Cerebellar cortex (tissue), 1 donor: Measurements from ENCODE around the gene TMCC1.
"Not testable (repeated sequence)": the region's sequence is repeated elsewhere in the genome, so short reads cannot be mapped to it uniquely, and the experiment has no call there.

Experiments used
- DNase-seq: peaks from one replicate; pipeline ENCODE4 v3.0.0-alpha.2; 2015; ENCODE audit warnings: low spot score

Gene TMCC1

DNA sequence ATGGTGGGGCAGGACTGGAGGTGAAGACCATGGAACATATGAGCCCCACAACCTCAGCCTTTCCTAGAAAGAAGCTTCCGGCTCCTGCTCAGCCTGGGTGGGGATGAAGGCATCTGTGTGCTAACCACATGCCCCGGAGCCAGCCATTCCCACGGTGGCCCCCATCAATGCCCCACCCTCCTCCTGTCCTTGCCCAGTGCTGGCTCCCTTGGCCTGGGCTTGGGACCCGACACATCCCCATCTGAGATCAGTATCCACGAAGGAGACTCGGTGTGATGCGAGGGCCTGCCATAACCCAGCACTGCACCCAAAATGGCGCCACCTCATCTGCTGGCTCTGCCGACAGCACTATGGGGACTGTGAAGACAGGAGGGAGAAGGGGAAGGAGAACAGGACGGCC, 270.6 kb downstream of the TMCC1 start:
- no peak for DNase-seq

DNA sequence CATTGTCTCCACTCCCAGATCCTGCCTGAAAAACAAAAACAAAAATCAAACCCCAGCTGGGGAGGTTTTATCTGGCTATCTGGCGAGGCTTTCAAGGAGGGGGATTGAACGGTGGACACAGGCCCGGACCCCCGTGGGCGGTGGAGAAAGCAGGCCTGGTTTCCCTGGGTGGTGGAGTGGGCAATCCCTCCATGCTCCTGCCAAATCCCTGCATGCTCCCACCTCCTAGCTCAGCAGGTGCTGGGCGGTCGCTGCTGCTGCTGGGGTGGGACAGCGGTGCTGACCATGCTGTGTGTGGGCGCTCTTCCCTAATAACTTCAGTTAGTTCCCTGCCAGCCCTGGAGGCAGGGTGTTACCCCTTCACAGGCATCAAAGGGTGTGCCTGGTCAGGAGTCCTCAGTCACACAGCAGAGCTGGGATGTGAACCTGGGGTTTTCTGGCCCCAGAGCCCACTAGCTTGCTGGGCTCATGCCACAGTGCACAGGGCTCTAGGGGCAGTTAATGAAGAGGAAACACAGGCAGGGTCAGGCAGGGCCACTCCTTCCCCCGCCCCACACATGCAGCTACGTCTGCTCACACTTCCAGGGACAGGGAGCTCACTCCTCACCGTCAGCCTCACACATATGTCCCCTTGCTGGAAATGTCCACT, 271.2 kb downstream of the TMCC1 start:
- DNase-seq: no peak

DNA sequence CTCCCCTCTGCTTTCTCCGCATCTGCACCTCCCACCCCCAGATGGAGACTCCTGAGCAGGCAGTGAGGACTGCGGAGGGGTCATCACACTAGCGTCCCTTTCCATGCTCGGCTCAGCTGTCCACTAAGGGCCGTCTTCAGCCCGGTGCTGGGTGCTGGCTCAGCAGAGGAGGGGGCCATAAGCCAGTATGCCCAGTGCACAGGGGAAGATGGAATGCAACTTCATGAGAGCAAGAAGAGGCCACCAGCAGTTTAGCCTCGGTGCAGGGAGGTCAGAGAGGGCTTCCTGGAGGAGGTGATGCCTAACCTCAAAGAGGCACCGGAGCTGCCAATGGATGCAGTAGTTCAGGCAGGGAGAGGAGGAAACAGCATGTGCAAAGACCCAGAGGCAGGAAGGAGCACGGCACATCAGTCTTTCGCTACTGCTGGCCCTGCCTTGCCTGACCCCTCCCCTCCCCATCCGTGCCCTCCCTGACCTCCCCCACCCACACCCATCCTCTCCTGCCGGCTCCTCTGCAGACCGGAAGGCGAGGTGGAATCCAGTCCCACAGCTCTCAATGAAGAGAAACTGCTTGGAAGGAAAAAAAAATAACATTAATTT, 271.8 kb downstream of the TMCC1 start:
- no peak for DNase-seq

DNA sequence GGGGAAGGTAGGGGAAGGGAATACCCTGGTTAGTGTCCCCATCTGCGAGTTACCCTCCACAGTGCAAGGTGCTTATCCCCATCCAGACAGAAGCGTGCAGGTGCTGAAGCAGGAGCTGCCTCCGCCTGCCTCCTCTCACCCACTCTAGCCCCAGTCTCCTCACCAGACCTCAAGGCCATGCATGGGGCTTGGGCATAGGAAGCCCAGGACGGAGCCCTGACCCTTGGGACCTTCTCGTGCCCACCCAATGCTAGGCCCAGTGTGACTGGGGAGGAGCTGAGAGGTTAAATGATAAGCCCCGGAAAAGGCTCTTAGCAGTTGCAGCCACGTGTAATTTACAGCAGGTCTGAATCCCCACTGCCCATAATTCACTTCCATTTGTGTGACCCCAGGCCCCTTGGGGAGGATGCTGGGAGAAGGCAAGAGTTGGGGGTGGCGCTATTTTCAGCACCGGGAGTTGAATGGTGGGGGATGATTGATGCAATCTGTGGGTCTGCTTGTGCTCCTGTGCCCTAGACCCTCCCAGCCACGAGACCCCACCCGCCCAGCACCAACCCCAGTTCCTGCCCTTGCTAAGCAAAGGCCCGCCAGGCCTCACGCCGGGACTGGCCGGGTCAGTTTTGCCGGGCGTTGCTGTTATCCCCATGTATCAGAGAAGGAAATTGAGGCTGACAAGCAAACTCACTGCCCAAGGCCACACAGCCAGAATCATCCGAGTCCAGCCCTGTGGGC, 272.5 kb downstream of the TMCC1 start:
- no peak for DNase-seq

DNA sequence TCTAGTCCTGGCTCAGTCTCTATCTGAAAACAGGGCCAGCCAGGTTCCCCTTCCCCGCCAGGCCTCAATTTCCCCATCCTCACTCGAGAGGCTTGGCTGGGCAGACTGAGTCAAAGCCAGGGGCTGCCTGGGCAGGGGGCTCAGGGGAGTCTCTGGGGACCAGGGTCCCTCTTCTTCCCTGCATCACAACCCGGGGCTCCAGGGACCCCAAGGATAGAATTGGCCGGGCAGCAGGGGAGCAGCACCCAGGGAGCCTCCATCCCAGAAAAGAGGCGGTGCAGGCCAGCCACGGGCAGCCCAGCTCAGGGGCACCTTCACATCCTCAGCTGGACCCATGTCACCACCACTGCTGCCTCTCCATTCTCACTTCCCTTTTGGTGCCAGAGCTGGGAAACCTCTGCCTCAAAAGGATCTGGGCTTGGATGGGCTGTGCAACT, 273.8 kb downstream of the TMCC1 start:
- DNase-seq: no peak

DNA sequence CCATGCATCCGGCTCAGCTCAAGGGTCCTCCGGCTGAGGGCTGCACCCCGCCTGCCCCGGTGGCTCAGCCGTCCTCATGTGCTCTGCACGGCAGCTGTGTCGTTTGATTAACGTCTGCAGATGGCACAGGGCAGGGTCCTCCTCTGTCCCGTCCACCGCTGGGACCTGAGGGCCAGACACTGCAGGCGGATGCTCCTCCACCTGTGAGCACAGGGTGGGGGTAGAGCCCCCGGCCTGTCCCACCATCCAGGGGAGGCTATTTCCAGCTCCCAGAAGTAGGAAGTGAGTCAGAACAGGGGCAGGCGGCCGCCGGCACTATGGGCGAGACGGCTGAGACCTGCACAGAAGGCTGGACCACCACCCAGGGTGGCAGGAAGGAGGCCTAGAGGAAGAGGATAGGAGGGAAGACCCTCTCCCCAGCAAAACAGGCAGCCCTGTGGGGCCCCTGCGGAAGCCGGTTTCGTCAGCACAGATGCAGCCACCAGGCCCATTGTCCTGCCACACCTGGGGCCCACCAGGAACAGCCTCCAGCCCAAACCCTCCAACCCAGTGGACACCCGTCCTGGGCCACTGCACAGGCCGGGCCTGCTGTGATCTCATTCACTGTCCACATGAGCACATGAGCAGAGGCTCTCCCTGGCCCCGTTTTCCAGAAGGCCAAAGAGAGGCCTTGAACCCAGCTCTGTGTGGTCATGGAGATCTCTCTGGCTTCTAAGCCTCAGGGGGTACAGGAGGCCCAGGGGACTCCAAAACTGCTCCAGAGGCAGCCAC, 274.4 kb downstream of the TMCC1 start:
- DNase-seq: no peak

DNA sequence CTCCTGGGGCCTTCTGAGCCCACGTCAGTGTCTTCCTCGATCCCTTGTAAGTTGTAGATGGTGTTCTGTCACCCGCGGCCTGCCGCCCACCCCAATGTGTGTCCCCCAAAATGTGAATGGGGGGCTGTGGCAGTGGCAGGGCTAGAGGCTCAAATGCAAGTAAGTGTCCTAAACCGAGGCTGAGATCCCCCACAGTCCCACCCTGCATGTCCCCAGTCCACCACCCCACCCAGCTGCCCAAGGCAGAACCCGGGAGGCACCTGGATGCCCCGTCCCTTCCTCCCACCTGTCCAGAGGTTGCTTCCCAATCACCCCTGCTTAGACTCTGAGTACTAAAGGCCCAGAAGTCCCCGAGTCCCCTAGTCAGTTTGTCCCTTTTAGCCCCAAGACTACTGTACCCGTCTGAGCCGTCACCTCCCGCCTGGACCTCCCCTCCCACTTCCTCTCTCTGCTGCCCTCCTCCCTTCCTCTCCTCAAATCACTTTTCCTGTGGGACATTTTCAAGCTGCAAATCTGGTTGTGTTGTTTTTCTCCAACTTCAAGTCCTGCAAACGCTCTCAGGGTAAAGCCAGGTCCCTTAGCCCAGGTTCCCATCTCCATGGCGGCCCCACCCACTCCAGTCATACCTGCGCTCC, 275.2 kb downstream of the TMCC1 start:
- no peak for DNase-seq

DNA sequence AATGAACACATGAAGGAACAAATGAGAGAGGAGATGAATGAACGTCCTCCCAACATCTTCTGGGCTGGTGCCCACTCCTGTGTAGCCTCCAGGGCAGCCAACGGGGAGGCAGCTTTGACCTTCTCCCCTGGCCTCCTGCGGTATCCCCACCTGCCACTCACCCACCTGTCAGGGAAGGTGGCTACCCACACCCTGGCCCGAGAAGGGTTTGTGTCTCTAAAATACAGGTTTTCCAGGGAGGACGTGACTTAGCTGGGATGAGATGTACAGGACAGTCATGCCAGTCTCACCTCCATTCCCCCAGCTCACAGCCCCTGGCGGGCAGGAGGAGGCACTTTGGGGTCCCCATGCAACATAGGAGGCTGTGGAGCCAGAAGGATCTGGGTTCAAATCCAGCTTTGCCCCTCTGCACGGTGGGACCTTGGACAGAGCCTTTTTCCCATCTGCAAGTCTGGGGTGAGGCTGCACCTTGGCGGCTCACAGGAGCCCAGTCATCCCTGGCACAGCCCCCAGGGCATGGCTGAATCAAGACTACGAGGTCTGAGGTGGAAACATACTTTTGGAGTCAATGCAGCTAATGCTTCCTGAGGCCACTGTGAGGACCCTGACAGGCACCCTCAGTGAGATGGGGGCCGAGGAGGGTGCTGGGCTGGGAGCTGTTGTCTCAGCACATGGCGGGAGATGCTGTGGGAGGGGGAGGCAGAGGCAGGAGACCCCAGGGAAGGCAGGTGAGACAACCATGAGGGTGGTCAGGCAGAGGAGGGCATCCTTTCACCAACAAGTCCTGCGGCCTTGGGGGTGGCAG, 275.9 kb downstream of the TMCC1 start:
- DNase-seq: no peak

DNA sequence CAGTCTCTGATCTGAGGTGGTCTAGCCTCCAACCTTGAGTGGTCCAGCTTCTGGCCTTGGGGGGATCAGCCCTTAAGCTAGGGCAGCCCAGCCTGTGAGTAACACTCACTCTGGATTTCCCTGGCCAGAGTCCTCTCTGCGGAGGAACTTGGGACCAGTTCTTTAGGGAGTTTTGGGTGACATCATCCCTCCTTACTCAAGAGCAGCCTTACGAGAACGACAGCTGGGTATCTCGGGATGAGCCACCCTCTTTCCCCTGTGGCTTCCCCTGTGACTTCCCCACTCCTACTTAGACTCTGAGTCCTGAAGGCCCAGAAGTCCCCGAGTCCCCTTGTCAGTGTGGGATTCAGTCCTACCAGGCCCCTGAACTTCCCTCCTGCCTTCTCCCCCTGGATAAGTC, 276.8 kb downstream of the TMCC1 start:
- DNase-seq: no peak

DNA sequence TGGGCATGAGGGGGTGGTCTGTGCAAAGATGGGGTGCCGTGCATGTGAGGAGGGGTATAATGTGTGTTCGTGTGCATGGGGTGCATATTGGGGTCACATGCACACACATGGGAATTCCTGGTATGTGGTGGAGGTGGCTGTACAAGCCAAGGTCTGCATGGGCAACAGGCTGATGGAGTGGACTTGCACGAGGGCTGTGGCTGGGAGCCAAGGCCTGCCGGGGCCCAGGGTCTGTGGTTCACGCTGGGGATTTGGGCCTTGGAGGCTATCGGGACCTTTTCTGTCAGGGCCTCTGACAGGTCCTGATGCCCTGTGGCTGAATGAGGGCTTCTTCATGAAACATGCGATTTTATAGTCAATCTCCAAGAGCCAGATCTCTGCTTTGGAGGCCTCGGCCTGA, 277.2 kb downstream of the TMCC1 start:
- DNase-seq: no peak

DNA sequence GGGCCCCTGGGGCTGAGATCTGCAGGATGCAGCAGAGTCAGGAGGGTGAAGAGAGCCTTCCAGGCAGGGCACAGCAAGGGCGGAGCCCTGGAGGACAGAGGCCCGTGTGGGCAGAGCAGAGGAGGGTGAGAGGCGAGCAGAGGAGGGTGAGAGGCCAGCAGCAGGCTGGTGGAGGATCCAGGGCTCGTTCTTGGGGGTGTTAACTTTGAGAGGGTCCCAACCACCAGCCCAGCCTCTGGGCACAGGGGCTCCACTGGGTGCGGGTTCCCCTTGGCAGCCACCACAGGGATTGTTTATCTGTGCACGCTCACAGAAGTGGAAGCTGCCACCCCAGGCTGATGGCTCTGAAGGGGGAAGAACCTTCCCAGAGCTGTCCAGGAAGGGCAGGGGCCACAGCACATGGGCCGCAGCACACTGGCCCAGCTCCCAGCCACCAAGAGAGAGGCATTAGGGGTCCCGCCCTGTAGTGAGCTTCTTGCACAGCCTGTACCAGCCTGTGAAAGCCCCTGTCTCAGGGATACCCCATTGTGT, 277.7 kb downstream of the TMCC1 start:
- no peak for DNase-seq

DNA sequence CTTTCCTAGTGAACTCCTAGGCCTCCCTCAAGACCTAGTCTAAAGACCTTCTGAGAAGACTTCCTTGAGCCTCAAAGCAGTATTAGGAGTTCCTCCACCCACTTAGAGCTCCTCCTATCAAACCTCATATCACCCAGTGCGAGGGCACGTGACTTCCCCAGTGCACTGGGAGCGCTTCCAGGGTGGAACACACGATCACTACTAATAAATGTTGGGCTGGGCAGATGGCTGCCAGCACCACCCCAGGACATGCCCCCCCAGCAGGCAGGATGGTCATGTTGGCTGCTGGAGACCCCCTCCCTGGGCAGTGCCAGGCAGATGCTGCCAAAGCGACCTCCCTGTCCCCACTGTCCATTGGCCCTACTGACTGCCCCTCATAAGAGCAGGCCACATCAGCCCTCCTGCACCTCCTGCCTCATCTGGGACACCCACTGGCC, 278.6 kb downstream of the TMCC1 start:
- no peak for DNase-seq

DNA sequence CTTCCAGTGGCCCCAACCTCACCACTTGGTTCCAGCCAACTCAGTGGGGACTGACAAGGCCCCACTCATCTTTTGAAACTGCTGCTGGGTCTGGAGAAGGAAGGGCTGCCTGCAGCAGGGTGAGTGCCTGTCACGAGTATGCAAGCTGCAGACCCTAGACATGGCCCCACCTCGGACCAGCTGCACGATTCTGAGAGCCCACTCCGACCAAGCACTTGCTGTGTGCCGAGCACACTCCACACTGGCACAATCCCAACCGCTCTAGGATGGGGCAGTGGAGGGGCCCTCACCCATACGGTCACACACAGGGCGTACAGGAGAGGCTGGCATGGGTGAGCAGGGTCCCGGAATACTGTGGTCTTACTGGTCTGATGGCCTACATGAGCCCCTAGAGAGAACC, 279.1 kb downstream of the TMCC1 start:
- DNase-seq: no peak

DNA sequence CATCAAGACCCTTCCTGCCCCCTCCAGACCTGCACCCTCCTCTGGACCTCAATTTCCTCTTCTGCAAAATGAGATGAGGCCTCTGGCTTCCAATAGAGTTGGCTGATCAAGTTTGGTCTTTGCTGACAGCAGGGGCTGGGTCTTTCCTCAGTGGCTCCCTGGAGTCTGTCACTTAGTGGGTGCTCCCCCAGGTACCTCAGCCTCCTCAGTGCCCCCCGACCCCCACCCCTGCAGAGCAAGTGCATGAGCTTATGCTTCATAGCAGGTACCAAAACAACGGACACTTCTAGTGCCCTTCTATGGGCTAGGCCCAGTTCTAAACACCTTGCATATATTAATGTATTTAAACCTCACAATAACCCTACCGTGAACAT, 280.2 kb downstream of the TMCC1 start:
- no peak for DNase-seq

DNA sequence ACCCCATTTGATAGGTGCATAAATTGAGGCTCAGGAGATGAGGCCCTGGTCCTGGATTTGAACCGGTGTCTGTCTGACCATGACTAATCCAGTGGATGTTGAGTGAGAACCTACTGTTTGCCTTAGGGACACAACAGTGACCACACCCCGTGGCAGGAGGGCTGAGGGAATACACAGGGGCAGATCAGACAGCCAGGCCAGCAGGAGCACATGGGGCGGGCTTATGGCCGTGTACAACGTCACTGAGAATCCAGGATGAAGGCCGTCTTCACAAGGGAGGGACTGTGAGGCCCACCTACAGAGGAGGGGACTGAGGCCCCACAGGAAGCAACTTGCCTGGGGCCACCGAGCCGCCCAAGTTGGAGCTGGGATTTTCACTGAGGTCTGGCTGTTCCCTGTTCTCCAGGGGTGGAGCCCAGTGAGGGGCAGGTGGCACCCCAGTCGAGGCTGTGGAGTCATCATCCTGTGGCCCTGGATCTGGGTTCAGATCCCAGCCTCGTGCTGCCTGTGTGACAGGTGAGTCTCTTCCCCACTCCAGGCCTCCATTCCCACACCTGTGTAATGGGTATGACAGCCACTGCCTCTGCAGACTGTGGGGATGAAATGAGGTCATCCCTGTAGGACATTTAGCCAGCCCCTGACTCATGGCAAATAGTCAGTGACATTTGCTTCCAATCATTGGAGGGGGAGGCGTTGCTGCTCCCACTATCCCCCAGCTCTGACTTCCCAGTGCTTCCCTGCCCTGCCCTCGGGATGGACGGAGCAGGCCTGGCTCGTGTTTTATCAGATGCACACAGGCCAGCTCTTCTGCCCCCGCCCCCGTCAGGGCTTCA, 280.8 kb downstream of the TMCC1 start:
- DNase-seq: no peak

DNA sequence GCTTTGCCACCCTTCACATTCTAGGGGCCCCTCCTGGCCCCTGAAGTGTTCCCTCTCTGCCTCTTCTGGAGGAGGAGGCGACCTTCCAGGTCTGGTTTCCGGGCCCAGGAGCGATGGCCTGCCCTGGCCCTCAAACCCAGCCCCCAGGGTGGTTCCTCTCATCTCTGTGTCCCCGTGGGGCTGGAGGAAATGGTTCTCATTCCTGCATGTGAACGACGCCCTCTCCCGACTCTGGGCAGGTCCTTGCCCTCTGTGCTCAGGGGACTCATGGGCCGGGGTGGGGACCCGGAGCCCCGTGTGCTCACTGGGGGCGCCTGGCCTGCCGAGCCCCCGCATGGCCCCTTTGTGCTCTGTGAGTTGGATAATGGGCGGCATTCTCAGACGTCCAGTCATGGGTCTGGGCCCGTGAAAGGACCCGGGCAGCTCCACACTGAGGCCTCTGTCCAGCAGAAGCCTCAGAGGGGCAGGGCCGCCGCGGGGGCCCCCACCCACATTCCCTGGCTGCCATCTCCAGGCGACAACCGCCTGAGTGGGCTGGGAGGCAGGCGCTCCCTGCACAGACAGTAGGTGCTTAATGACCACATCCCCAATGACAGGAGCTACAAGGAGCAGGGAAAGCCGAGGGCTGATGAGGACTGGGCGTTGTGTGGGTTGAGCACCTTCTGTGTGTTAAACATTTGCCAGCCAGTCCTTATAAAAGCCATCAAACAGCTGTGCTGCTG, 281.5 kb downstream of the TMCC1 start:
- no peak for DNase-seq

DNA sequence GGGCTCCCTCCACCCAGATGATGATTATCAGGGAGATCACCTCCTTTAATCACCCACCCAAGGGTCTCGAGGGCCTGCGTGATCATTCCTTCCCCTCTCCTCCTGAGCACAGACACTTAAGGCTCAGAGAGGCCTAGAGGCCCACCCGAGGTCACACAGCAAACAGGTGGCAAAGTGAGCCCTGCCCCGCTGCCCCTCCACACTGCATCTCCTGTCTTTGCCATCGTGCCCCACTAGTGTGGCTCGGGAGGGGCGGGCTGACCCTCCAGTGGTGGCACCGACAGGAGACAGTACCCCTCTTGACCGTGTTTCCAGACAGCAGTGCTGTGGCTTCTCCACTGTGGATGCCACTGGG, 282.1 kb downstream of the TMCC1 start:
- no peak for DNase-seq

DNA sequence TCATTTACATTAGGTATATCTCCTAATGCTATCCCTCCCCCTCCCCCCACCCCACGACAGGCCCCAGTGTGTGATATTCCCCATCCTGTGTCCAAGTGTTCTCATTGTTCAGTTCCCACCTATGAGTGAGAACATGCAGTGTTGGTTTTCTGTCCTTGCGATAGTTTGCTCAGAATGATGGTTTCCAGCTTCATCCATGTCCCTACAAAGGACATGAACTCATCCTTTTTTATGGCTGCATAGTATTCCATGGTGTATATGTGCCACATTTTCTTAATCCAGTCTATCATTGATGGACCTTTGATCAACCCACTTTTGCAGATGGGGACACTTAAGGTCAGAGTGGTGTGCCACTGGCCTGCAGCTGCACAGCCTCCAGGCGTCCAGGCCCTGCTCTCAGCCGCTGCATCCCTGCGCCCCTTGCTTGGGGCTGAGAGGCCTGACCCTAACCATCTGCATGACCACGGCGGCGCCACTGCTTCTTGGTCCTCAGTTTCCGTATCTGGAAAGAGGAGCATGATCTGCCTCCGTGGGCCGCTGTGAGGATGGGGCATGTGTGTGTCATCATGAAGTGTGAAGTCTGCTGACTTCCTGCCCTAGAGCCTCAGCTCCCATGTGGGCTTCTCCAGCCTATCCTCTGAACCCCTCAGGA, 282.6 kb downstream of the TMCC1 start:
- DNase-seq: not testable (repeated sequence)

DNA sequence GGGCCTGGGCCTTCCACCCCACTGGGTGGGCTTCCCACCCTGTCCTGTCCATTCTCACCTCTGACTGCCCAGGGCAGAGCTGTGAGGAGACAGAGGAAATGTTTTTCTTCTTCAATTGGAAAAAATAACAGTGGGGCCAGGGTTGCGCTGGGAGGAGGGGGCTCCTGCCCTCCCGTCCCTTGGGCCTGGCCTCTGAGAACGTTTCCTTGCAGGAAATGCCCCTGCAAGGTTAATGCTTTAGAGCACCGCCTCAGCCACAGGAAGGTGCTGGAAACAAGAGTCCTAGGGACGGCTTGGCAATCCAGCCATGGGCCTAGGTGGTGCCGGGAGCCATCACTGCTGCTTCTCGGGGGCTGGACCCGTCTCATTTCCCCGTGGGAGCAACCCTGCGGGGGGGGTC, 283.2 kb downstream of the TMCC1 start:
- no peak for DNase-seq
